DND-41 (cell line): ENCODE results near the gene HOXC6.

Source experiments
- ATAC-seq: fragments of 200-7000 bp; cut with Tn5 transposase; 3 replicates; pipeline ENCODE4 v1.9.1; 2021; ENCODE audit warnings: low read depth; ENCODE audit not compliant: insufficient read depth
- DNase-seq: peaks from one replicate; pipeline ENCODE4 v3.0.0-alpha.2; 2020
- H2AFZ ChIP-seq: 2 replicates; pipeline ENCODE4 v1.6.0; 2012; ENCODE audit warnings: low read depth, low read length
- H3K27ac ChIP-seq: 2 replicates; pipeline ENCODE4 v1.5.1; 2012; ENCODE audit warnings: low read length, inconsistent platforms
- H3K27me3 ChIP-seq: fragments of 200-600 bp; sonication (generic); 2 replicates; pipeline ENCODE4 v1.6.0; 2012; ENCODE audit warnings: low read length, mild to moderate bottlenecking, inconsistent platforms; ENCODE audit not compliant: insufficient read depth, poor library complexity
- H3K36me3 ChIP-seq: 2 replicates; pipeline ENCODE4 v1.5.1; 2012; ENCODE audit warnings: low read length, inconsistent platforms; ENCODE audit not compliant: insufficient read depth
- H3K4me1 ChIP-seq: 2 replicates; pipeline ENCODE4 v1.5.1; 2012; ENCODE audit warnings: mild to moderate bottlenecking, low read length; ENCODE audit not compliant: insufficient read depth
- H3K4me2 ChIP-seq: 2 replicates; pipeline ENCODE4 v1.6.0; 2012; ENCODE audit warnings: mild to moderate bottlenecking, moderate library complexity, low read length, inconsistent platforms; ENCODE audit not compliant: insufficient read depth
- H3K4me3 ChIP-seq, 2 experiments: fragments of 200-600 bp in 1 of 2; shearing (Covaris generic) in 1 of 2; 2 replicates each; pipeline ENCODE4 v1.5.1; 2012 to 2016; ENCODE audit warnings: inconsistent platforms in 2 of 2, low read length in 2 of 2, mild to moderate bottlenecking in 2 of 2, low read depth in 1 of 2, moderate library complexity in 1 of 2
- H3K79me2 ChIP-seq: 2 replicates; pipeline ENCODE4 v1.6.0; 2012; ENCODE audit warnings: low read length, inconsistent platforms; ENCODE audit not compliant: insufficient read depth
- H3K9ac ChIP-seq: 2 replicates; pipeline ENCODE4 v1.6.0; 2012; ENCODE audit warnings: low read depth, mild to moderate bottlenecking, inconsistent platforms, low read length, moderate library complexity
- H3K9me3 ChIP-seq: 2 replicates; pipeline ENCODE4 v1.5.1; 2012; ENCODE audit warnings: low read length, moderate library complexity, mild to moderate bottlenecking, inconsistent platforms; ENCODE audit not compliant: insufficient read depth, severe bottlenecking
- H4K20me1 ChIP-seq: 2 replicates; pipeline ENCODE4 v1.6.0; 2012; ENCODE audit warnings: low read length; ENCODE audit not compliant: insufficient read depth
- CTCF ChIP-seq: IDR thresholded peaks from 2 replicates; pipeline ENCODE4 v1.5.1; 2012; ENCODE audit warnings: borderline replicate concordance, low read length, moderate library complexity, mild to moderate bottlenecking; ENCODE audit not compliant: poor library complexity, severe bottlenecking; ENCODE audit errors: extremely low read depth
- EZH2 ChIP-seq: IDR thresholded peaks from 3 replicates; pipeline ENCODE4 v1.6.1; 2012; ENCODE audit warnings: borderline replicate concordance, low read depth, mild to moderate bottlenecking, moderate library complexity, low read length, inconsistent platforms; ENCODE audit not compliant: severe bottlenecking

Gene HOXC6

GRCh38 chr12:54019924-54020590, 8.2 kb upstream of the HOXC6 start:
- Histone ChIP-seq H3K4me2 (no peak overlapping the region), H4K20me1 (no peaks in the 10 kb centered on the region), H3K9me3 (no peaks in the 10 kb centered on the region), H3K79me2 (0 out of 2 replicates have a peak, but pooled peaks cover 3% of the 10 kb centered on the region), H3K36me3 (no peaks in the 10 kb centered on the region), H3K4me3 (no peak overlapping the region), H3K4me1 (peaks cover 17% of the 10 kb centered on the region), H3K27me3 (peaks cover 47% of the 10 kb centered on the region), H3K9ac (no peak overlapping the region), H3K27ac (no peak overlapping the region), H2AFZ (no peak overlapping the region)
- no peak for ATAC-seq
- DNase-seq = no peak
- TF ChIP-seq CTCF (no peak), EZH2 (no peak)

- TF ChIP-seq EZH2 (no peak), CTCF (no peak)
- no peaks in the 10 kb centered on the region for H4K20me1 ChIP-seq
- peaks cover 17% of the 10 kb centered on the region for H3K4me1 ChIP-seq
- no peak overlapping the region for H3K4me3 ChIP-seq
- no peak overlapping the region for H3K27ac ChIP-seq
- H3K9ac ChIP-seq = no peak overlapping the region
- peaks cover 47% of the 10 kb centered on the region for H3K27me3 ChIP-seq
- H3K36me3 ChIP-seq = no peaks in the 10 kb centered on the region
- H3K4me2 ChIP-seq = no peak overlapping the region
- DNase-seq = no peak
- H2AFZ ChIP-seq = no peak overlapping the region
- no peak for ATAC-seq
- H3K9me3 ChIP-seq = no peaks in the 10 kb centered on the region
- H3K79me2 ChIP-seq = 0 out of 2 replicates have a peak, but pooled peaks cover 3% of the 10 kb centered on the region
These were observed 7.4 kb upstream of the HOXC6 start for GRCh38 chr12:54020591-54021405.

- H3K4me2 ChIP-seq = no peak overlapping the region
These were observed 6.7 kb upstream of the HOXC6 start for GRCh38 chr12:54021432-54022013.

More at GRCh38 chr12:54021432-54022013, 6.7 kb upstream of the HOXC6 start:
- Histone ChIP-seq H3K4me3 (no peak overlapping the region), H3K27ac (no peak overlapping the region), H3K9me3 (no peaks in the 10 kb centered on the region), H3K79me2 (0 out of 2 replicates have a peak, but pooled peaks cover 3% of the 10 kb centered on the region), H2AFZ (no peak overlapping the region), H3K27me3 (peaks cover 48% of the 10 kb centered on the region), H3K4me1 (peaks cover 17% of the 10 kb centered on the region), H3K9ac (no peak overlapping the region), H4K20me1 (no peaks in the 10 kb centered on the region), H3K36me3 (no peaks in the 10 kb centered on the region)
- no peak for ATAC-seq
- TF ChIP-seq CTCF (no peak), EZH2 (no peak)
- DNase-seq = no peak
